Colonic mucosa (tissue), 4 donors: Measurements from ENCODE around the gene COL6A2. TPM values are rescaled to one million over a fixed set of nuclear protein-coding genes. Genes with fewer than 3 reads are reported as not detected.

ENCODE experiments used
- DNase-seq: peaks from one replicate; pipeline ENCODE4 v3.0.0-alpha.2; 2020
- H3K27ac ChIP-seq: fragments of 200-600 bp; one replicate; pipeline ENCODE4 v1.8.0; 2021
- H3K27me3 ChIP-seq: fragments of 200-600 bp; one replicate; pipeline ENCODE4 v1.8.0; 2021
- H3K36me3 ChIP-seq: fragments of 200-600 bp; one replicate; pipeline ENCODE4 v1.8.0; 2021
- H3K4me1 ChIP-seq: fragments of 200-600 bp; one replicate; pipeline ENCODE4 v1.8.0; 2021; ENCODE audit warnings: mild to moderate bottlenecking
- H3K4me3 ChIP-seq: fragments of 200-600 bp; one replicate; pipeline ENCODE4 v1.8.0; 2021
- H3K9ac ChIP-seq, 2 donors: one replicate each; pipeline ENCODE4 v1.7.0; 2013; ENCODE audit warnings: control low read depth in 2 of 2, low read depth in 2 of 2, low read length in 2 of 2
- H3K9me3 ChIP-seq: fragments of 200-600 bp; one replicate; pipeline ENCODE4 v1.8.0; 2021
- CTCF ChIP-seq: fragments of 200-600 bp; IDR thresholded peaks from one replicate; pipeline ENCODE4 v1.8.0; 2022; ENCODE audit warnings: antibody characterized with exemption, mild to moderate bottlenecking
- intact Hi-C: fragments of 100-400 bp; cut with DNase I; formaldehyde crosslinking; loops from one replicate; pipeline ENCODE4 v1.14.1; 2022
- total RNA-seq, 2 donors: library from RNA; stranded (reverse); fragmentation: NEBNext Ultra II Directional in 1 of 2; extraction: Animal tissue kit (Norgen Biotek cat#: 25700) in 1 of 2; gene quantifications; one replicate each; pipeline ENCODE4 v1.2.1, GENCODE V29; 2021
- donor health status: healthy.
- donor health status: DM: no; HTN: no; CAD: no.
- donor health status: DM: no; HTN: no; CAD: no.

The COL6A2 gene
- total RNA-seq, 2 donors from 2014 or later, result 55.7 to 190 TPM

GRCh38 chr21:46131838-46132651 is 34.1 kb downstream of the COL6A2 start:
- TF ChIP-seq CTCF, result no peak
- H3K4me1 ChIP-seq, result no peaks in the 10 kb centered on the region
- no peak for DNase-seq
- H3K9me3 ChIP-seq, result no peaks in the 10 kb centered on the region
- H3K36me3 ChIP-seq, result no peaks in the 10 kb centered on the region
- H3K4me3 ChIP-seq, result no peak overlapping the region
- intact Hi-C loops, result no loop called here
- H3K27ac ChIP-seq, result no peak overlapping the region
- no peak overlapping the region for H3K9ac ChIP-seq
- H3K27me3 ChIP-seq, result no peaks in the 10 kb centered on the region

- no peak for TF ChIP-seq CTCF
These were observed 38.0 kb downstream of the COL6A2 start for GRCh38 chr21:46135782-46136395.

GRCh38 chr21:46136739-46137349 is 38.9 kb downstream of the COL6A2 start:
- TF ChIP-seq CTCF, result no peak
- no peak for DNase-seq
- intact Hi-C loops, result no loop called here
- no peak overlapping the region for H3K9ac ChIP-seq
- no peaks in the 10 kb centered on the region for H3K36me3 ChIP-seq
- no peaks in the 10 kb centered on the region for H3K9me3 ChIP-seq
- no peak overlapping the region for H3K4me3 ChIP-seq
- no peak overlapping the region for H3K27ac ChIP-seq
- H3K4me1 ChIP-seq, result no peaks in the 10 kb centered on the region
- no peaks in the 10 kb centered on the region for H3K27me3 ChIP-seq

More at GRCh38 chr21:46135782-46136395, 38.0 kb downstream of the COL6A2 start:
- no peak for DNase-seq
- intact Hi-C loops, result no loop called here
- H3K27ac ChIP-seq, result no peak overlapping the region
- H3K4me3 ChIP-seq, result no peak overlapping the region
- H3K36me3 ChIP-seq, result no peaks in the 10 kb centered on the region
- no peaks in the 10 kb centered on the region for H3K27me3 ChIP-seq
- no peaks in the 10 kb centered on the region for H3K9me3 ChIP-seq
- no peak overlapping the region for H3K9ac ChIP-seq
- H3K4me1 ChIP-seq, result no peaks in the 10 kb centered on the region

- Histone ChIP-seq H3K9ac (no peak overlapping the region), H3K27me3 (no peaks in the 10 kb centered on the region), H3K4me1 (no peaks in the 10 kb centered on the region), H3K36me3 (no peaks in the 10 kb centered on the region), H3K9me3 (no peaks in the 10 kb centered on the region), H3K4me3 (no peak overlapping the region), H3K27ac (no peak overlapping the region)
- no peak for DNase-seq
- intact Hi-C loops, result no loop called here
- TF ChIP-seq CTCF, result no peak
These were observed 40.0 kb downstream of the COL6A2 start for GRCh38 chr21:46137908-46138307.

- H3K27me3 ChIP-seq, result no peaks in the 10 kb centered on the region
- DNase-seq, result no peak
- no peak overlapping the region for H3K9ac ChIP-seq
- intact Hi-C loops, result no loop called here
- no peaks in the 10 kb centered on the region for H3K4me1 ChIP-seq
- no peaks in the 10 kb centered on the region for H3K36me3 ChIP-seq
- H3K27ac ChIP-seq, result no peak overlapping the region
- no peaks in the 10 kb centered on the region for H3K9me3 ChIP-seq
- TF ChIP-seq CTCF, result no peak
- H3K4me3 ChIP-seq, result no peak overlapping the region
These were observed 40.6 kb downstream of the COL6A2 start for GRCh38 chr21:46138383-46138970.
